Heart right ventricle (tissue), 16 donors: Measurements from ENCODE around the gene MAP7. TPM values are rescaled to one million over a fixed set of nuclear protein-coding genes. Genes with fewer than 3 reads are reported as not detected.
A peak's percentile ranks its signal among the peaks of the same experiment; 100 is the strongest.

Experiments used
- ATAC-seq, 8 donors: fragments of 200-7000 bp; cut with Tn5 transposase; one replicate each; pipeline ENCODE4 v1.9.1; 2020; ENCODE audit warnings: mild to moderate bottlenecking in 8 of 8, moderate library complexity in 8 of 8, moderate number of reproducible peaks in 1 of 8
- DNase-seq, 2 donors: peaks; one replicate each; pipeline ENCODE4 v3.0.0-alpha.2; 2020
- H3K27ac ChIP-seq, 10 donors: fragments of 200-600 bp; sonication (generic) in 2 of 10; one replicate each; pipeline versions ENCODE4 v1.5.0 to v1.8.0; 2020 to 2022; ENCODE audit warnings: mild to moderate bottlenecking in 3 of 10
- H3K27me3 ChIP-seq, 7 donors: fragments of 200-600 bp; one replicate each; pipeline ENCODE4 v1.8.0; 2021 to 2022; ENCODE audit warnings: mild to moderate bottlenecking in 2 of 7
- H3K36me3 ChIP-seq, 9 donors: fragments of 200-600 bp; sonication (generic) in 1 of 9; one replicate each; pipeline versions ENCODE4 v1.5.0 to v1.8.0; 2020 to 2022; ENCODE audit warnings: mild to moderate bottlenecking in 2 of 9
- H3K4me1 ChIP-seq, 9 donors: fragments of 200-600 bp; sonication (generic) in 1 of 9; one replicate each; pipeline versions ENCODE4 v1.5.0 to v1.8.0; 2020 to 2022; ENCODE audit warnings: mild to moderate bottlenecking in 4 of 9
- H3K4me3 ChIP-seq, 10 donors: fragments of 200-600 bp; sonication (generic) in 2 of 10; one replicate each; pipeline versions ENCODE4 v1.5.0 to v1.8.0; 2020 to 2022; ENCODE audit warnings: mild to moderate bottlenecking in 7 of 10, moderate library complexity in 2 of 10
- H3K9me3 ChIP-seq, 11 donors: fragments of 200-600 bp in 10 of 11; sonication (generic) in 2 of 11; one replicate each; pipeline versions ENCODE4 v1.5.0 to v1.8.0; 2013 to 2022; ENCODE audit warnings: mild to moderate bottlenecking in 2 of 11, control low read depth in 1 of 11, moderate library complexity in 1 of 11
- CTCF ChIP-seq, 9 donors: fragments of 200-600 bp; sonication (generic) in 2 of 9; IDR thresholded peaks; one replicate each; pipeline versions ENCODE4 v1.5.0 to v1.8.0; 2021 to 2022; ENCODE audit warnings: antibody characterized with exemption in 9 of 9, mild to moderate bottlenecking in 5 of 9, moderate library complexity in 1 of 9
- WGBS, 2 donors: extraction: QIAGEN DNeasy Blood & Tissue Kit; methylation state at CpG; one replicate each; pipeline ENCODE4 v1.1.7; 2013; ENCODE audit warnings: inconsistent platforms in 1 of 2; 5-methylcytosine and 5-hydroxymethylcytosine counted together
- intact Hi-C, 10 donors: fragments of 100-400 bp; cut with DNase I; formaldehyde crosslinking; loops; one replicate each; pipeline versions ENCODE4 v1.11.1 to v1.14.2; 2022
- long read RNA-seq, 3 donors: library from polyadenylated mRNA; unstranded; transcript quantifications; one replicate each; pipeline ENCODE4 v2.0.0, GENCODE V29; 2020 to 2021
- polyA plus RNA-seq, 2 donors: library from polyadenylated mRNA; stranded (reverse); fragments of 200-250 nt; gene quantifications; one replicate each; pipeline ENCODE4 v1.2.3, GENCODE V29; 2013
- total RNA-seq, 10 donors: library from RNA; stranded (reverse); fragmentation: NEBNext Ultra II Directional in 3 of 10; extraction: Animal tissue kit (Norgen Biotek cat#: 25700) in 3 of 10; gene quantifications; one replicate each; pipeline versions ENCODE4 v1.2.1 to v1.2.4, GENCODE V29; 2021 to 2023
- donor health status: Arrhythmogenic right ventricular cardiomyopathy.
- donor health status: ischemic (EF 13 %, LVEDD 7.1; RV severe dilation, severe dysfunction).
- donor health status: healthy with polysubstance abuse.
- donor health status: DM: no; HTN: yes; CAD: no.
- donor health status: DM: no; HTN: no; CAD: no.
- donor health status: ischemic (EF 25% LVEDD 6.9; RV normal size, moderate dysfunction).
- donor health status: ischemic (EF 25% LVEDD 5.7; RV mildly dilated, moderate dysfunction).
- donor health status: healthy.
- donor health status: DM: yes; HTN: yes; CAD: no.
- donor health status: Ischemic cardiomyopathy.
- donor health status: ischemic (EF 35%, LVEDD 5.7; RV mildly dilated, moderate dysfunction).
- donor health status: nonischemic (EF 11% LVEDD 7.7; RV severe dilation, severe dysfunction).
- donor health status: DM: yes; HTN: yes; CAD: no.
- donor health status: PGD.
- donor health status: ischemic (EF 29% LVEDD 5.4; RV normal size, mild dysfunction).
- donor health status: nonischemic (EF 23%, LVEDD 6.1; RV moderate dilation, normal function).

The MAP7 gene
- 1 to 10 TPM in 9 of 10 donors, under 1 TPM in 1; 0.67 to 4.1 (median 2.5) TPM for total RNA-seq
- polyA plus RNA-seq = 1 to 10 TPM in 1 of 2 donors, under 1 TPM in 1; 0.48 to 1.2 TPM
- long read RNA-seq, donor 1, full-length matches to known transcripts = 4 of 6 reads
- long read RNA-seq, donor 1, partial matches to known transcripts = 2 of 6 reads
- long read RNA-seq, donor 1, other reads (novel, unspliced or antisense) = 0 of 6 reads
- long read RNA-seq, donor 2, full-length matches to known transcripts = 3 of 5 reads
- long read RNA-seq, donor 2, partial matches to known transcripts = 1 of 5 reads
- long read RNA-seq, donor 2, other reads (novel, unspliced or antisense) = 1 of 5 reads
- long read RNA-seq, donor 3, partial matches to known transcripts = 1 of 1 reads
- long read RNA-seq, donor 3, other reads (novel, unspliced or antisense) = 0 of 1 reads

- Histone ChIP-seq H3K36me3 (peaks cover 0 to 5% (median 0%) of the 10 kb centered on the region in 9 donors), H3K27me3 (peaks cover 8 to 46% (median 18%) of the 10 kb centered on the region in 7 donors), H3K4me3 (peak within 1 kb of the TSS; percentile 48 to 89 (median 74)), H3K27ac (peak within 1 kb of the TSS in 1 of 10 donors; percentile 12), H3K9me3 (no peaks in the 10 kb centered on the region), H3K4me1 (peaks cover 5 to 19% (median 15%) of the 10 kb centered on the region in 9 donors)
- DNase-seq (peak; percentile 29 to 50), ATAC-seq (peak; percentile 70 to 88 (median 82))
- TF ChIP-seq CTCF (IDR thresholded peaks at IDR 0.05) = peak; percentile 62 to 93 (median 88)
- intact Hi-C loops = no loop called here
- 1 to 3% methylated on average over 74 to 79 of the region's 79 CpGs for WGBS, 2 donors
These were observed at the start of gene MAP7 for GRCh38 chr6:136550330-136551071. Gene MAP7 (minus strand): TSS chr6:136550422. CDS start chr6:136550408, 14 bp downstream.

GRCh38 chr6:136599329-136600011, 49.2 kb upstream of the MAP7 start:
- ATAC-seq = peak; percentile 38 to 86 (median 75)
- WGBS, 2 donors = 68 to 69% methylated on average over 10 of the region's 10 CpGs
- Histone ChIP-seq H3K9me3 (no peaks in the 10 kb centered on the region), H3K4me3 (no peak overlapping the region), H3K36me3 (peaks cover 0 to 53% (median 0%) of the 10 kb centered on the region in 9 donors), H3K27ac (peak overlapping the region in 6 of 10 donors; percentile 20 to 75 (median 64)), H3K4me1 (peaks cover 0 to 32% (median 17%) of the 10 kb centered on the region in 9 donors), H3K27me3 (no peaks in the 10 kb centered on the region)
- TF ChIP-seq CTCF (IDR thresholded peaks at IDR 0.05) = no peak
- DNase-seq = peak in 1 of 2 donors; percentile 13
- intact Hi-C loops = loop anchor here in 3 of 10 donors (10.0 kb wide), 2 partner anchors 195 to 1045 kb away; partner anchors contain the start of gene MAP3K5 (in 2 of the 3)

GRCh38 chr6:136598048-136598447, 47.8 kb upstream of the MAP7 start:
- no peak for ATAC-seq
- no peak for TF ChIP-seq CTCF (IDR thresholded peaks at IDR 0.05)
- peak overlapping the region in 1 of 10 donors; percentile 66 for H3K27ac ChIP-seq
- intact Hi-C loops = loop anchor here in 1 of 10 donors (10.0 kb wide), 1 partner anchor 1047 kb away; no protein-coding TSS in a partner anchor
- no peaks in the 10 kb centered on the region for H3K9me3 ChIP-seq
- peaks cover 0 to 39% (median 0%) of the 10 kb centered on the region in 9 donors for H3K36me3 ChIP-seq
- H3K4me3 ChIP-seq = no peak overlapping the region
- DNase-seq = no peak
- H3K27me3 ChIP-seq = no peaks in the 10 kb centered on the region
- 95 to 98% methylated on average over 3 of the region's 3 CpGs for WGBS, 2 donors
- peaks cover 0 to 25% (median 14%) of the 10 kb centered on the region in 9 donors for H3K4me1 ChIP-seq
